CD4-positive, alpha-beta T cell treated with Interleukin-12 subunit alpha and Interleukin-12 subunit beta, for 1 hour (primary cell): ENCODE measurements around the gene SLC6A3.

Experiments used
- DNase-seq: peaks from one replicate; pipeline ENCODE4 v3.0.0-alpha.2; 2020

Gene SLC6A3

DNA sequence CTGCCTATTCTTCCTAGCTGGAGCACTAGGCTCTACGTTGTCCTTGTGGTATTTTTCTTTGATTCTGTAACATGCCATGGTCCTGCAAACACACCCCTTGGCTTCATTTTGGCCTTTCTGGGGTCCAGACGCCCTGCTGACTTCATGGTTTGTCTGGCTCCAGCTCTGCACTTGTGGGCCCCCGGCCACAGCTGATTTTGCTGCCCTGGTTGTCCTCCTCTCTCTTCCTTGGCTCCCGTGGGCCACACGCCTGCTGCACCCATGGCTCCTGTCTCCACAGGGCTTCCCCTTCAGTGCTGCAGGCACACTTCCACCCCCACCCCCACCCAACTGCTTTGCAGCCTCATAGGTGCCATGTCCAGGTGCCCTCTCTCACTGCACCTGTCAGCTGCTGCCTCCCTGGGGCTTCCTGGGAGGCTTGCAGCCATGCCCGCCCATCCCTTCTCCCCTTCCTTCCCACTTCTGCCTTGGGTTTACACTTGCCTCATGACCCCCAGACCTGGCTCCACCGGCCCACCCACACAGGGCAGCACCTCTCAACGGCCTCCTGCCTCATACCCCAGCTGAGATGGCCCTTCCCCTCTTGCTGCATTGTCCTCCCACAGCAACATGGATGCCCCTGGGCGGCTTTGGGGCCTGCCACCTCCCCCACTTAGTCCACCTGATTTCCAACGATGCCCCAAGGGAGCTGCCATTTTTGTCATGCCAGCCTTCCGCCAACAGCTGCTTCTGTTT, 25.6 kb downstream of the SLC6A3 start:
- no peak for DNase-seq

DNA sequence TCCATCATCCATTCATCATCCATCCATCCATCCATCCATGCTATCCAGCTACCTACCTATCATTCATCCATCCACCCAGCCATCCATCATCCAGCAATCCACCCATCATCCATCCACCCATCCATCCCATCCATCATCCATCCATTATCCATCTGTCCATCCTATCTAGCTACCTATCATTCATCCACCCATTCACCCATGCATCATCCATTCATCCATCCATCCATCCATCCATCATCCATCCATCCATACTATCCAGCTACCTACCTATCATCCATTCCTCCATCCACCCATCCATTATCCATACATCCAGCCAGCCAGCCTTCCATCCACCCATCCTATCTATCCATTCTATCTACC, 26.3 kb downstream of the SLC6A3 start:
- DNase-seq = no peak

DNA sequence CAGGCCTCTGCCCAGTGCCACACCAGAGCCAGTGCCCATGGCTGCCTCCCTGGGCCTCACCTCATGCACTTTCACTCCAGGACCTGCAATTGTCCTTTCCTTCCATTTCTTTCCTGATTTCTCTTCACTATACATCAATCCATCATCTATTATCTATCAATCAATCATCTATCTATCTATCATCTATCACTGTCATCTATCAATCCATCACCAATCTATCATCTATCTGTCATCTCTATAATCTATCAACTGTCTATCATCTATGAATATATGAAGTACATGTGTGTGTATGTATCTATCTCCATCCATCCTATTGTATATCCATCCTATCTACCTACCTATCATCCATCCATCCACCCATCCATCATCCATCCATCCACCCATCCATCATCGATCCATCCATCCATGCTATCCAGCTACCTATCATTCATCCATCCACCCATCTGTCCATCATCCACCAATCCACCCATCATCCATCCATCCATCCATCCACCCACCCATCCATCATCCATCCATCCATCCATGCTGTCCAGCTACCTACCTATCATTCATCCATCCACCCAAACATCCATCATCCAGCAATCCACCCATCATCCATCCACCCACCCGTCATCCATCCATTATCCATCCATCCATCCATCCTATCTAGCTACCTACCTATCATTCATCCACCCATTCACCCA, 26.9 kb downstream of the SLC6A3 start:
- no peak for DNase-seq

DNA sequence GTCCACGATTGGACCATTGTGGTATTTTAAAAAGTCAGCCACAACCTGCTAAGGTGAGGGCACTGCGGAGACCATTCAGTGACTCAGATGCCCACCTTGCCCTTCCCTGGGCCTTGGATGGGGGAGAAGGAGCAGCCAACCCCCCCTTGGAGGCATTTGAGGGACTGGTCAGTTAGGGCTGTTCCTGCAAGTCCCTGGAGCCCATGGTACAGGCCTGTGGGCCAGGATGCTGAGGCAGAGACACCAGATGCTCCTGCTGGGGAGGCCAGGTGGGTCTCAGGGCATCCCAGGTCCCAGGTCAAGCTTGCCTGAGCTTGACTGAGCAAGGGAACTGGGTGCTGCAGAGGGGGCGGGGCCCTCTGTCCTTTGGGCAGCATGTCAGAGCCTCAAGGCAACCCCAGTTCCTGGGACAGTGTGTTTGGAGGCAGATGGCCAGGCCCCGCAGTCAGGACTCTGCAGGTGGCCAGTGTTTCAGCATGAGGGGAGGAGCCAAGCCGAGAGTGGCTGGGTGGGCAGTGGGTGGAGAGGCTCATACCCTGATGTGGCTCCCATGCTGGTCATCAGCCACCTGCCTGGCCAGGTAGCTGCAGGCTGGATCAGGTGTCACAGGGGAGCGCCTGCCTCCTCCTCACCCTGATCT, 27.5 kb downstream of the SLC6A3 start:
- no peak for DNase-seq

DNA sequence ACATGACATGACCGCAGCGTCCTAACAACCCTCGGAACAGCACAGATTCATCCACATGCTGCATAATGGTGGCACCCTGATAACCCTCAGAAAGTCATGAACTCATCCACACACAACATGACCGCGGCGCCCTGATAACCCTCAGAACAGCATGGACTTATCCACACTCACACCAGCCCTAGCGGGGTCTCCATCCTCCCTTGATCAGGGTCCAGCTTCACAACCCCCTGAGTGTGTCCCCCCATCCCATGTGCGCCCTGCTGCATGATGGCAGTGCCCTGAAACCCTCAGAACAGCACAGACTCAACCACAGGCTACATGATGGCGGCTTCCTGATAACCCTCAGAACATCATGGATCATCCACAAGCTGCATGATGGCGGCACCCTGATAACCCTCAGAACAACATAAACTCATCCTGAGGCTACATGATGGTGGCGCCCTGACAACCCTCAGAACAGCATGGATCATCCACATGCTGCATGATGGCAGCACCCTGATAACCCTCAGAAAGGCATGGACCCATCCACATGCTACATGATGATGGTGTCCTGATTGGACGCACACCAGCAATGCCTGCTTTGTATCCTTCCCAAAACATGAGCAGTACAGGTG, 28.3 kb downstream of the SLC6A3 start:
- no peak for DNase-seq

DNA sequence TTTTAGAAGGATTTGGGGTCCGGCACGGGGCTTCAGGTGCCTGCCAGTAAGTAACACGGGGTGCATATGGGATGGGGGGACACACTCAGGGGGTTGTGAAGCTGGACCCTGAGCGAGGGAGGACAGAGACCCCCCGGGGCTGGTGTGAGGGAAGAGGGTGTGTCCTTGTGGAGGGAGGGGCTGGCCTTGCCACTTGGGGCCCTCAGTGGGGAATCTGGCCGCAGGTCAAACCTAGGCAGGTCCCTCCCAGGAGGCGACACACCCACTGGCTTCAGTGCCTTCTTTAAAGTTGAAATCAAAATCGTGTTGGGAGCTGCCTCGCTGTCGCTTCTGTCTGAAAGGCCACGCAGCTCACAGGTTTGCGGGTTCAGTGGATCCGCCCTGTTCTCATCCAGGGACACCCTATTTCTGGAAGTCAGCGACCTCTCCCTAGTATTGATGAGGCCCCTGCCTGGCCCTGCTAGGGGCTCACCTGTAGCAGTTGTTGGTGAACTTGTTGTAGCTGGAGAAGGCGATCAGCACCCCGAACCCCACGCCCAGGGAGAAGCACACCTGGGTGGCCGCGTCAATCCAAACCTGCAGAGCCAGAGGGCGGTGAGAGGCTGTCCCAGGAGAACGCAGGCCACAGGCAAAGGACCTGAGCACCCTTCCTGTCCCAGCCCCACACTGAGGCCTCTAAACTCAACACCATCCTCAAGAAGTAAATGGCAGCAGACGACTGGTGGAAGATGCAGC, 29.4 kb downstream of the SLC6A3 start:
- DNase-seq = no peak

DNA sequence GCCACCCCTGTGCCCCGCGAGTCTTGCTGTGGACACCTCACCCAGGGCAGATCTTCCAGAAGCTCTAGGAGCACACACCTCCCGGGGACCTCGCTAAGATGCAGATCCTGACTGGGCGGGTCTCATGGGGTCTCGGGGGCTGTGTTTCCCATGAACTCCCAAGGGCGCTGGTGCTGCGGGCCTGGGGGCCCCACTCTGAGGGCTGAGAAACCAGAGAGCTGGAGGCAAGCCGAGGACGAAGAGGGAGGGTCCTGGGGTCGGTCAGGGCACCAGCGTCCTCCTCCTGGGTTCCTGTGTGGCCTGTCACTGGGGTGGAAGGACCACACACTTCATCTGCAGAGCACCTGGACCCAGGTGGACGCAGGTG, 30.2 kb downstream of the SLC6A3 start:
- no peak for DNase-seq

DNA sequence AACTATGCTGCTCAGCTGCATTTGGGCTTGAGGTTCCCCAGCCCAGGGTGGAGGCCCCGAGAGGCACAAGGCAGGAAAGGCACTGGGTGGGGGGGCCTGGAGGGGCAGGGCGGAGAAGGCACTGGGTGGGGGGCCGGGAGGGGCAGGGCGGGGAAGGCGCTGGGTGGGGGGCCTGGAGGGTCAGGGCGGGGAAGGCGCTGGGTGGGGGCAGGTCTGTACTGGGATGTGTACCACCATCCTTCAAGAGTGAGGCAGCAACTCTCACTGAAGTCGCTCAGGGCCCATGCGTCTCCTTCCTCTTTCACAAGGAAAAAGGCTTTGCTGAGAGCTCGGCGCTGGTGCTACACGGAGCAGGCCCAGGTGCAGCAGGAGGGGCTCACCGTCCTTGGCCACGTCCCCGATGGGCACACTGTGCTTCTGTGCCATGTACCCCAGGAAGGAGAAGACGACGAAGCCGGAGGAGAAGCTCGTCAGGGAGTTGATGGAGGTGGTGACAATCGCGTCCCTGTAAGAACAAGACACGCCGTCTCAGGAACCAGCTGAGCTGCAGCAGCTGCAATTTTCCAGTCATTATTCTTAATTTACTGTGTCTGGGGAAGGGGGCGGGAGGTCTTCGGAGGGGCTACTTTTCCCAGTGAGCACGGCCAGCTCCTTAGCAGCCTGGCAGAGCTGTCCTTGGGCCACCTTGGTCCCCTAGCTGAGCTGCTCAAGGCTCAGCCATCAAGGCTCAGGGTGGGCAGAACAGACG, 30.8 kb downstream of the SLC6A3 start:
- DNase-seq = no peak

DNA sequence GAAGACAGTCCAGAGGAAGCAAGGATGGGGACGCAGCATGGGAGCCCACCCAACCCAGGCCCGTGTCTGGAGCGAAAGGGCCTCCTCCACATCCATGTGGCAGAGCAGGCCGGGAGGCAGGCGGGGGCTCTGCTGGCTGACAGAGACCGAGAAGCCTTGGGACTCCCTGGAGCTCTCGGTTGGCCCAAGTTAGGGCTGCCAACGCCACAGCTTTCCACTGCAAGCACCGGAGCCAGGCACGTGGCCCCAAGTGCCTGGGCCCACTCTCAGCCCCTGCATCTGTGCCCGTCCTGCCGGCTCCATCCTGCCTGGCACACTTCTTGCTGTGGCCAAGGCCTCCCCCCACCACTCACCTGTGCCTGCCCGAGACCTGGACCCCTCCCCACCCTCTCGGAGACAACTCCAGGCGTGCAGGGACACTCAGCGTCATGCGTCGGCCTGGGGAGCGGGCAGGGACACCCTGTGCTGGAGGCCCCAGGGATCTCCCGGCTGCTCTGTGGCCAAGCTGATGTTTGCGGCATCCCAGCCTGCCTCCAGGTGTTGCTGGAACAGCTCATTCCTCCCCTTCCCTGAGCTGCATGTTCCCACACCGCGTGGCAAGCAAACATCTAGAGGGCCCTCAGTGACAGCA, 31.5 kb downstream of the SLC6A3 start:
- DNase-seq = no peak

DNA sequence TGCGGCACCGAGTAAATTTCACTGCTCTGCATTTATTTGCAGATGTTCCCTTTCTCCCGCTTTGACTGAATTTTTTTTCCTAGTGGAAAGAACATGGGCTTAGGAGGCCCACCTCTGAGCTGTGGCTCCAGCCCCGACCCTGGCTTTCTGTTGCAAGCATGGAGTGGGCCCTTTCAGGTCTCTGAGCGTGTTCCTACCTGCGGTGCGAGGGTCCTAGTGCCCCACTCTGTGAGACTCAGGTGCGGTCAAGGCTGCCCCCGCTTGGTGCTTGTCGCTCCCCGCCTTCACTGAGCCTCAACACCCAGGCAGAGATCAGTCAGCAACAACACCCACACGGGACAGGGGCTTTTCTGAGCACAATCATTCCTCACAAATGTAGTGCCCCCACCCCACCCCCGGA, 32.0 kb downstream of the SLC6A3 start:
- no peak for DNase-seq

DNA sequence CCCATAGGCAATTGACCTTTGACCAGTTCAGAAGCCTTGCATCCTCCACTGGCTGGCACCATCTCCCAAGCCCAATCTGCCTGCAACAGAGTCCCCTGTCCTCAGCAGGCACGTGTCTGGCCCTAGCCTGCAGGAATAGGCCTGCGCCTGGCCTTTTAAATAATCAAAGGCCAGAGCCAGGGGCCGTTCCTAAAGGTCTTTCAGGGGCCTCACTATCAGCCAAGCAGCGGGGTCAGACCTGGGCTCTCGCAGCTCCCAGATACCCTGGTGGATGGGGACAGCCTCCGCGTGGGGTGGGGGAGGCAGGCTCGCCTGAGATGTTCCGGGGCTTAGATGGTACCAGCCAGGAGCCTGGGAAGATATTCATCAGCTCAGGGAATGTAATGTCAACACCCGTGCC, 32.6 kb downstream of the SLC6A3 start:
- DNase-seq = no peak

DNA sequence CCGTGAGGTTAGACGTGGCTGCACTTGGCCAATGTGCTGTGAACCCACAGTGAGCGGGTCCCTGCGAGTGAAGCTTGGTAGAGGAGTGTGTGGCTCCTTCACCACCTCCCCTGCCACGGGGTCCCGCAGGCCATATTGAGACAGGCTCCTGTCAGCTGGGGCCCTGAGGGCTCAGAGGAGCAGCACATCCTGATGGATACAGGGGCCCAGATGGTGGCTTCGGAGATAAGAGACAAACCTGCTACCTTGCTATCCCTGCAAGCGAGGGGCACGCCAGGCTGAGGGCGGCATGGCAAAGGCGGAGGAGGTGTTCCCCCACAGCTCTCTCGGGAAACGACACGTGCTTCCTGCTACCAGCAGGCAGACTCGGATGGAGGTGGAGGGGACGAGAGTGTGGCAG, 33.1 kb downstream of the SLC6A3 start:
- no peak for DNase-seq

DNA sequence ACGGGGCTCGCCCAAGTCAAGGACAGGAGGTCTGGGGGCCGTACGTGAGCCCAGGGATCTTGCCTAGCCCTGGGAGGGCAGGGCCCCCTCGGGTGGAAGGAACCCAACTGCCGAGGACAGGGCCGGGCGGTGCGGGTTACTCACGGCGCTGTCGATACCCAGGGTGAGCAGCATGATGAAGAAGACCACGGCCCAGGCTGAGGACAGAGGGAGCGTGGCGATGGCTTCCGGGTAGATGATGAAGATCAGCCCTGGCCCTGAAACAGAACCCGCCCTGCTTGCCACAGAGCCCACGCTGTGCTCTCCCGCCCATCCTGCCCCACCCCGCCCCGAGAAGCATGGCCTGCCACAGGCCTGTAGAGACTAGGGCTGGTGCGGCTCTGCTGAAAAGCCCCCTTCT, 34.1 kb downstream of the SLC6A3 start:
- DNase-seq = no peak

DNA sequence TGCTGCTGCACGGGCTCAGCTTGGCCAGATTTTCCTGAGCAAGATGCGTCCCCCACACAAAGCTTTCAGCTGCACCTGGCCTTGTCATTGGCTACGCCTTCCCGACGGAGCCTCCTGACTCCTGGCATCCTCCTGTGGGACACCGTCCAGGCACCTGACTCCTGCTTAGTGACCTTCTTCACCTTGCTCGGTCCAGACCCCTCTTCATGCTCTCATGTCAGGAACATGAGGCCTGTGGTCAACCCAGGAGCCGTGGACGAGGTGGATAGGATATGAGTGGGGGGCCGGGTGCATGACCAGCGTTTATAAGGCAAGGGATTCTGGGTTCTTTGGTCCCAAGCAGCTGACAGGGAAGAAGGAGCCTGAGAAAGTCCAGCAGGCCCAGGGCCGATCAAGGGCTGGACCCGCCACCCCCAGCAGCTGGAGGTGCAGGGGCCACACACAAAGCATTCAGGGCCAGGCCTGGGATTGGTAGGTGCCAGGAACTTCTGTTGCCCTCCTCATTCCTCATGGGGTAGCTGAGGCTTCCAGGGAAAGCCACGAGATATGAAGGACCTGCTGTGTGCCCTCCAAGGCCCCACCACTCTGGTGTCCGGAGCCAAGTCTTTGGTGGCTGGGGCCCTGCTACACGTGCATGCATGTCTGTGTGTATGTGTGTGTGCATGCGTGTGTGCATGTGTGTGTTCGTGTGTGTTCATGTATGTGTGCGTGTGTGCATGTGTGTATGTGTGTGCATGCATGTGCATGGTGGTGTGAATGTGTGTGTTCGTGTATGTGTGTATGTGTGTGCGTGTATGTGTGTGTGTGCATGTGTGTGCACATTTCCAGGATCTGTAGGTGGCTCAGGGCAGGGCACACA, 34.9 kb downstream of the SLC6A3 start:
- DNase-seq = no peak

DNA sequence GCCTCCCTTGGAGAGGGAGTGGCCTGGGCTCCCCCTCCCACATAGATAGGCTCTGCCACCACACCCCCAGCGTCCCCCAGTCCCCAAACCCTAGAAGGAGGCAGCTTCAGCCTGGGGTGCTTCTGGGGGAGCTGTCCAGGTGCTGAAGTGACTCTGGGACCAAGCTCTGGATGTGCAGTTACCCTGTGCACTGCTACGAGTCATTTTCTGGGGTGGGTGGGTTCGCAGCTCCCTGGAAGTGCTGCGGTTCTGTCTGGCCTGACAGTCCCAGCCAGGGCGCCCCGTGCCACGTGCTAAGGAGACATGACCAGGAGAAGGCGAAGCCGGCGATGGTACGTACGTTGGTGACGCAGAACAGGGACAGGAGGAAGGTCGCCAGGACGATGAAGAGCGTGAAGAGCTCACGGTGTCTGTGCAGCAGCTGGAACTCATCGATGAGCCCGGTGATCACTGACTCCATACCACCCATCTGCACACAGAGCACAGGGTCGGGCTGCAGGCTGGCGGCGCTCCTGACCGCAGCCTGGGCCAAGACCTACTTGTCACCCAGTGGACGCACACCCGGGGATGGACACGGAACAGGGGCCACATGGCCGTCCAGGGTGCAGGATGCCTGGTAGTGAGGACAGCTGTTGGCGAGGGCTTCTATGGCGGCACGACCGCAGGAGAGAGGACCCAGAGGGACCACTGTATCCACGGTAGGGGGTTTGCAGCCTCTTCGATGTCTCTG, 35.7 kb downstream of the SLC6A3 start:
- peak; percentile 5 for DNase-seq

DNA sequence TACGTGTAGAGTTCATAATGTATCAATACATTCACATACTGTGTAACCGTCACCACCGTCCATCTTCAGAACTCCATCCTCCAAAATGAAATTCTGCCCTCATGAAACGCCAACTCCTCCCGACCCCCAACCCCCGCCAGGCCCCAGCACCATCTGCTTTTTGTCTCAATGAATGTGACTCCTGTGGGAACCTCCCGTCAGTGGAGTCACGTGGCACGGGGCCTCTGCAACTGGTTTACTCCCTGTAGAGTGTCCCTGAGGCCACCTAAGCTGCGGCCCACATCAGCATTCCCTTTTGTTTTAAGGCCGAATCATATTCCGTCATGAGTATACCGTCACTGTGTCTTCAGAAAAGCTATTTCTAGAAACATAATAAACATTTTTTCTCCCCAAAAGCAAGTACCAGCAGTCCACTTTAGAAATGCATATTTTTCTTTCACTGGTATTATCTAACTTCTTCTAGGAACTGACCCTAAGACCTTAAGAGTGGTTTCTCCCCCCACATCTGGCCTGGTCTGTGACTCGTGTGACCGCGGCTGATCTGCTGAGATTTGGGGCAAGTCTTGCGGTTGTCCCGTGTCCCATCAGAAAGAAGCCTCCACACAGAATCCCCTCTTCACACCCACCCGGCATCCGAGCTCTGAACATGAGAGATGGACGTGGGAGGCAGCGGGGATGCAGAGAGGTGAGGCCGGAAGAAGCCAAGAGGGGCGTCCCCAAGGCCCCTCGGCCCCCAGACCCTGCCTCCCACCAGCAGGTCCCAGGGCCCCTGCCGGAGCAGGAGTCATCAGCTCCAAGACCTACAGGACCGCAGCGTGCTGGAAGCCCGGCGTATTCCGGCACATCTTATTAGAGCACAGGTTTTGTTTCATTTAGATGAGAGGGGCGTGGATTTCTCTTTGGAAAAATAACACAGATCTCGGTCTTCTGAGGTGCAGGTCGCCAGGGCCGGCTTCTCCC, 38.3 kb downstream of the SLC6A3 start:
- no peak for DNase-seq

DNA sequence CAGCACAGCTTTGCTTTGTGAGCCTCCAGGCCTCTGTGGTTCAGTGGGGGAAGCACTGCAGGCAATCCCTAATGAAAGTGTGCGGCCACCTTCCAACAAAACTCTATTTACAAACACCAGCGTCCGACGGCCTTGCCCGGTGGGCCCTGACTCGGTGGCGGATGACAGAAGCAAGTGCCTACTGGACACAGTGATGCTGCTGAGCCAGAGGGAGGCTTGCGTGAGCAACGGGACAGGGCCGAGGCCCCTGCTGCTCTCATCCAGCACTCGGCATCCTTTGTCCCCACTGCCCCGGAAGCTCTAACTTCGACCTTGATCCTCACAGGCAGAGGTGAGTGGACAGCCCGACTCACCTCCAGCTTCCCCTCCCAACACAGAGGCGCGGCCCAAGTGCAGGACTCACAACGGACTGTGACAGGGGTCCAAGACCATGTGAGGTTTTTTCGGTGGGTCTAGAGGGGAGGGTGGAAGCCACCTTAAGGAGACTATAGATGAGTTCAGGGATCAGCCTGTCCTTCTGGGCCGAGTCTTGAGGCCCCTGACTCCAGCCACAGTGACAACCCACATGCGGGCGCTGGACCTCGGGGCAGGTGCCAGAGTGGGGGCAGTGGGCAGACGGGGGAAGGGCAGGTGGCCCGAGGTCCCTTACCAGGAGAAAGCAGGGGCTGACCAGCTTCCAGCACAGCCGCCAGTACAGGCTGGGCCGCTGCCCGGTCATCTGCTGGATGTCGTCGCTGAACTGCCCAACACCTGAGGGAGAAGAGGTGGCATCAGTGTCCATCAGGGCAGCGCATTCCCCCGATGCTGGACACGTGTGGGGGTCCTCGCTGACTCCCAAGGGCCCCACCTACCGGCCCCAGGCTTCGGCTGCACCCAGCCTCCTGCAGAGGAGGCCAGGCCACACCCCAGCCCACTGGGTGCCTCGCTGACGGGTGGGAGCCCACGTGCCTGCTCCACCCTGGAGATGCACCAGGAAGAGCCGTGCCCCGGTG, 39.4 kb downstream of the SLC6A3 start:
- DNase-seq = no peak

DNA sequence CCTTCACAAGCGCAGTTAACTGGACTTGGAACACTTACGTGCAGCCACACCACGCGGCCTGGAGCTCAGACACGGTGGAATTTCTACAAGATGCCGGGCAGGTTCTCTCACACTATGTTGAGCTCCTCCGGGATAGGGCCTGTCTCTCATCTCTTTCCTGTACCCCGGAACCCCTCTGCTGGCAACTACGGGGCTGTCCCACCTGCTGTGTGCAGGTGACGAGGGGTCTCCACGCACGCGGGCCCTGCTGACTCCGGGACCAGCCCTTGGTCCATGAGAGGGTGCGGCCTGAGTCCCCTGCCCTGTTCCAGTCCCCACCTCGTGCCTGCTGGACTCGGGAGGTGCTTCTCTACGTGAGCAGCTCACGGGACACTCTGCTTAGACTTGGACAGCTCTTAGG, 40.1 kb downstream of the SLC6A3 start:
- no peak for DNase-seq
